Left kidney (tissue), 8 donors: ENCODE data around the gene FPR1. TPM values are rescaled to one million over a fixed set of nuclear protein-coding genes. Genes with fewer than 3 reads are reported as not detected.
A peak's percentile ranks its signal among the peaks of the same experiment; 100 is the strongest.

Source experiments
- DNase-seq: peaks from one replicate; pipeline ENCODE4 v3.0.0-alpha.2; 2013
- long read RNA-seq, 8 donors: transcript quantifications; one replicate each; lab custom pipeline, GENCODE V29; 2026
- polyA plus RNA-seq: library from polyadenylated mRNA; unstranded; fragments of 120-200 nt; gene quantifications from one replicate; pipeline ENCODE4 v1.2.1, GENCODE V29; 2013; ENCODE audit not compliant: insufficient read length

The FPR1 gene, protein sequence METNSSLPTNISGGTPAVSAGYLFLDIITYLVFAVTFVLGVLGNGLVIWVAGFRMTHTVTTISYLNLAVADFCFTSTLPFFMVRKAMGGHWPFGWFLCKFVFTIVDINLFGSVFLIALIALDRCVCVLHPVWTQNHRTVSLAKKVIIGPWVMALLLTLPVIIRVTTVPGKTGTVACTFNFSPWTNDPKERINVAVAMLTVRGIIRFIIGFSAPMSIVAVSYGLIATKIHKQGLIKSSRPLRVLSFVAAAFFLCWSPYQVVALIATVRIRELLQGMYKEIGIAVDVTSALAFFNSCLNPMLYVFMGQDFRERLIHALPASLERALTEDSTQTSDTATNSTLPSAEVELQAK
- 0.58 TPM for polyA plus RNA-seq
- long read RNA-seq, donor 1, partial matches to known transcripts = 0 of 1 reads
- long read RNA-seq, donor 1, other reads (novel, unspliced or antisense) = 0 of 1 reads
- long read RNA-seq, donor 2, partial matches to known transcripts = 0 of 1 reads
- long read RNA-seq, donor 2, other reads (novel, unspliced or antisense) = 0 of 1 reads
- long read RNA-seq, donor 3 = 0 reads
- long read RNA-seq, donor 4 = 0 reads
- long read RNA-seq, donor 5, partial matches to known transcripts = 0 of 3 reads
- long read RNA-seq, donor 5, other reads (novel, unspliced or antisense) = 0 of 3 reads
- long read RNA-seq, donor 6 = 0 reads
- long read RNA-seq, donor 7 = 0 reads
- long read RNA-seq, donor 8 = 0 reads

GRCh38 chr19:51751655-51752054, at the start of gene FPR1:
Gene FPR1 (minus strand): TSS chr19:51751878. CDS start chr19:51746994, 4,884 bp downstream.
- no peak for DNase-seq

DNA sequence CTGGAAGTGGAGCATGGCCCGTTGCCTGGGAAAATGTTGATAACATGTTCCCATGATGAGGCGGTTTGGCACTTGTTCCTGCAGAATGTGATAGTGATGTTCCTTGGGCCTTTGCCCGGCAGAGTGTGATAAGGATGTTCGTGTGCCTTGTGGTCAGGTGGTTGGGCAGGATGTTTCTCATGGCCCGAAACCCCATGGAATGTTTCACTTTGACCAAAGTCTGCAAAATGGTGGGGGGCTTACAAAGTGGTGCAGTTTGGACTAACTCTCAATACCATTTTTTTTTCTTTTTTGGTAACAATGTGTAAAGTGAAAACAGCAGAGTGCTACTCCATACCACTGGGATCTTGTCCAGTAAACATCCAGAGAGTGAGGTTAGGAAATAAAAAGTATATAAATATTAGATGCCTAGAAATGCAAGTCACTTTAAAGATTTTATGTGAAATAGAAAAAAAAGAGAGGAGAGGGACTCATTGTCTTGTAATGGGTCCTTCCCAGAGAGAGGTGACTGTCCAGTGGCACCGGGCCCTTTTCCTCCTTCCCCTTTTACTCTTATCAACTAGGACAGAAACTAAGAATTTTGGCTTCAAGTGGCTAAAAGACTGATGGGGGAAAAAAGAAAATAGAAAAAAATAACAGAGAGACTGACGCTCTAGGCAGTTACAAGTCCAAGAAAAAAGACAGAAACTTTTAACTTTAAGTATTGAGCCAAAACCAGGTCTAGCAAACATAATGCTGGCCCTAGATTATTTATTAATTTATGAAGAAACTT, 49.0 kb upstream of the FPR1 start:
- DNase-seq = no peak

GRCh38 chr19:51799774-51800472, 48.2 kb upstream of the FPR1 start:
- no peak for DNase-seq

GRCh38 chr19:51799034-51799773, 47.5 kb upstream of the FPR1 start:
- peak; percentile 28 for DNase-seq

GRCh38 chr19:51798062-51798461, 46.4 kb upstream of the FPR1 start:
- DNase-seq = no peak

- DNase-seq = no peak
These were observed 45.8 kb upstream of the FPR1 start for GRCh38 chr19:51797480-51797879.

GRCh38 chr19:51796195-51796679, 44.6 kb upstream of the FPR1 start:
- DNase-seq = no peak

DNA sequence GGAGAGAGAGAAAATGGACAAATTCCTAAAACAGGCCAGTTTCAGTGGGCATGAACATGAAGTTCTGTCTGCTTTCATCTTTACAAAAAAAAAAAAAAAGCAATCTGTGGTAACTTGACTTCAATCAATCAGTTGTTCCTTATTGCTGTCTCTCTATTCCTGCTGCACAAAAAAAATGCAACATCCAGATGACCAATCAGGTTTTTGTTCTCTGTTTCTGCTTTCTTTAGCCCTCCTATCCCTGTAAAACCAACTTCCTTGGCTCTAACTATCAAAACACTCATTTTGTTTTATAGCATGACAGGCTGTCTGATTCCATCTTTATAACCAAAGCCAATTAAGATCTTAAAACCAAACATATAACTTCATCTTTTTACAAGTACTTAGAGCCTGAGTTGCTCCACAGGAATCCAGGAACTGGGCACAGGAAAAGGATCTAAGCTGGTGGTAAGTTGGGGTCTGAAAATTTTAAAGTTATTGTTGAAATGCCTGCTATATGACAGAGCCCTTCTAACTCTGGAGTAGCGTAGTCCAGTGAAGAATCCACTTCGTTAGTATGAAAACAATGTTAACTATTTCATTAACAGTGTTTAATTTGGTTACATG, 43.3 kb upstream of the FPR1 start, which contains the start of gene FPR3:
TSS of gene FPR3 (plus strand) at position 273 of the 606 bp plus-strand sequence. CDS start 28,592 bp downstream, outside the sequence.
- DNase-seq = no peak

- no peak for DNase-seq
These were observed 42.3 kb upstream of the FPR1 start for GRCh38 chr19:51793994-51794393.

DNA sequence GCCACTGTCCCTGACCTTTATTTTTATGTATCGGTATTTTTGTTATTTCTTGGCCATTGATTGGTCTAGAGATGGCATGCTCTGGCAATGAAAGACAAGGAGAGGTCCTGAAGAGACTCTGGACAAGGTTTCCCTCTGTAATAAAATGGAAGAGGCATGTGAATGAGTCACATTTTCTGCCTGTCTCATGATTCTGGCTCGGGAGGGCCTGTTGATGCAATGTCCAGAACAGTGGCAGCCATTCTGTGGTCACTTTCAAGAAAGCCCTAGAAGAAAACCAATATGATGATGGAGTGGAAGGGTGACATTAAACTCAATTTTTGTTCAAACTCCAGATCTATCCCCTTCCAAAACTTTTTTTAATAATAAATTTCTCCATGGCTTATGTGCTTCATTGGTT, 41.3 kb upstream of the FPR1 start:
- no peak for DNase-seq

GRCh38 chr19:51789061-51789795, 37.5 kb upstream of the FPR1 start:
- DNase-seq = no peak

- no peak for DNase-seq
These were observed 36.4 kb upstream of the FPR1 start for GRCh38 chr19:51788029-51788428.

- DNase-seq = no peak
These were observed 35.2 kb upstream of the FPR1 start for GRCh38 chr19:51786646-51787494.

- no peak for DNase-seq
These were observed 33.4 kb upstream of the FPR1 start for GRCh38 chr19:51784922-51785690.

DNA sequence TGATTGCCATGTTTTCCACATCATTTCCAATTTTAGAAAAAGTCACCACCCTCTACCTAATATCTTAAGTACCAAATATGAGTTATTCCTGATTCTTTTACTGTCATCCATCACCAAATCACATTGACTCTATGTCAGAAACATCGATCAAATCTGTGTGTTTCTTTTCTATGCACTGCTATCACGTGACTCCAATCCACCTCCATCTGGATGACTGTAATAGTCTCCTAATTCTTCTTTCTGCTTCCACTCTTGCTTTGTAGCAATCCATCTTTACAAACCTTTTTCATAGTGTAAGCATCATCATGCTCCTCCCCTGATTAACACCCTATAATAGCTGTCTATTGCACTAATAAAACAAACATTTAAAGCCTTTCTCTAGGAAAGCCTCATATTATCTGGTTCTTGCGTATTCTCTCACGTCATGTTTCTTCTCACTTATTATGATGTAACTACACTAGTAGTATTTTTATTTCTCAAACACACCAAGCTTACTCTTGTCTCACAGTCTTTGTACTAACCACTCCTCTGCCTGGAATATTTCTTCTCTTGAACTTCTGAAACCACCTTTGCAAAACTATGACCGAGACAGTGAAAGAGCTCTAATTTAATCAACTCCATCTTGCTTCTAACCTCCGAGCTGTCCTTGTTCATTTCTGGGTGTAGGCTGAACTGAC, 32.6 kb upstream of the FPR1 start:
- no peak for DNase-seq

- no peak for DNase-seq
These were observed 31.7 kb upstream of the FPR1 start for GRCh38 chr19:51783372-51783771.

- DNase-seq = no peak
These were observed 30.3 kb upstream of the FPR1 start for GRCh38 chr19:51781999-51782398.
